ENCODE measurements around the gene EPB41L1. TPM values are rescaled to one million over a fixed set of nuclear protein-coding genes. Genes with fewer than 3 reads are reported as not detected.

Gene EPB41L1
- total RNA-seq, 1 experiment from 2014 or later: 129 TPM

DNA sequence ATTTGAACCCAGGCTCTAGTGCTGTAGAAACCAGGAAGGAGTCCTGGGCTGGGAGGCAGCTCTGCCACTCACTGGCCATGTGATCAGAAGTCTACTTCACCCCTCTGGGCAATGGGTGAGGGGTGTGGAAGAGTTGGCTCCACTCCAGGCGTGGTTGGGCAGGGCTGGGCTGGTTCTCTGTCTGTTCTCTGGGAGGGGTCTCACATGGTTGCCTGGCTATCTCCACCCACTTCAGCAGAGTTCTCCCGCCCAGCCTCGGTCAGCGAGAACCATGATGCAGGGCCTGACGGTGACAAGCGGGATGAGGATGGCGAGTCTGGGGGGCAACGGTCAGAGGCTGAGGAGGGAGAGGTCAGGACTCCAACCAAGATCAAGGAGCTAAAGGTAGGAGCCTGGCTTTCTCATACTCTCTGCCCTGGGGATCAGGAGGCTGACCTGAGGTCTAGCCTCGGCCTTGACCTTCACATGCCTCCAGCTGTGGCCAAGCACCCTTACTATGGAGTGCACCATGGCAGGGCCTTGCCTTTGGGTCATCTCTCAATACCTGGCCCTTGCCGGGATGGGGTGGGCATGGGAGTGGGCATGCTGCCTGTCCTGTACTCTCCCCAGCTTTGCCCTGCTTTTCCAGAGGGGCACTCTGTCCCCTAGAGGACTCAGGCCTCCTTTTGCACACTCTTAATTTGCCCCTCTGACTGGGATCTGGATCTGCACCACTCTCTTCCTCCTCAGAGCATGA, 39.6 kb downstream of the EPB41L1 start:
- no peak for DNase-seq
- no TSS peak for BruUV-seq (replicated peaks)
- no peak overlapping the region for H3K4me3 ChIP-seq (ENCODE audit: low read depth, low read length)
- H3K27ac Mint-ChIP-seq (ENCODE audit: unreplicated experiment): no peak overlapping the region
- H3K9me3 Mint-ChIP-seq (ENCODE audit: unreplicated experiment): no peaks in the 10 kb centered on the region
- CTCF ChIA-PET: interaction anchor here (1.7 kb wide), 1 partner anchor 8 kb away, joined by 12 read pairs; no protein-coding TSS in a partner anchor
- POLR2A ChIA-PET: no interaction called here
- TF ChIP-seq, protein P1, sequence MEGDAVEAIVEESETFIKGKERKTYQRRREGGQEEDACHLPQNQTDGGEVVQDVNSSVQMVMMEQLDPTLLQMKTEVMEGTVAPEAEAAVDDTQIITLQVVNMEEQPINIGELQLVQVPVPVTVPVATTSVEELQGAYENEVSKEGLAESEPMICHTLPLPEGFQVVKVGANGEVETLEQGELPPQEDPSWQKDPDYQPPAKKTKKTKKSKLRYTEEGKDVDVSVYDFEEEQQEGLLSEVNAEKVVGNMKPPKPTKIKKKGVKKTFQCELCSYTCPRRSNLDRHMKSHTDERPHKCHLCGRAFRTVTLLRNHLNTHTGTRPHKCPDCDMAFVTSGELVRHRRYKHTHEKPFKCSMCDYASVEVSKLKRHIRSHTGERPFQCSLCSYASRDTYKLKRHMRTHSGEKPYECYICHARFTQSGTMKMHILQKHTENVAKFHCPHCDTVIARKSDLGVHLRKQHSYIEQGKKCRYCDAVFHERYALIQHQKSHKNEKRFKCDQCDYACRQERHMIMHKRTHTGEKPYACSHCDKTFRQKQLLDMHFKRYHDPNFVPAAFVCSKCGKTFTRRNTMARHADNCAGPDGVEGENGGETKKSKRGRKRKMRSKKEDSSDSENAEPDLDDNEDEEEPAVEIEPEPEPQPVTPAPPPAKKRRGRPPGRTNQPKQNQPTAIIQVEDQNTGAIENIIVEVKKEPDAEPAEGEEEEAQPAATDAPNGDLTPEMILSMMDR (IDR thresholded peaks at IDR 0.05; ENCODE audit: insufficient read depth in 1 of 2, low read depth in 1 of 2, low read length in 1 of 2, severe bottlenecking in 1 of 2, unreplicated experiment in 1 of 2): no peak
- no peaks in the 10 kb centered on the region; the same call in 1 of the 2 replicates for H3K36me3 ChIP-seq (ENCODE audit: control insufficient read depth, insufficient read depth, low read length)
- intact Hi-C loops (cut with micrococcal nuclease; ENCODE audit: unreplicated experiment): no loop called here
- H3K36me3 Mint-ChIP-seq (ENCODE audit: insufficient read depth, unreplicated experiment): peaks cover 25% of the 10 kb centered on the region
- H3K27me3 ChIP-seq (replicated peaks; ENCODE audit: control insufficient read depth, insufficient read depth, low read length): no peaks in the 10 kb centered on the region
- H3K9me3 ChIP-seq: no peaks in the 10 kb centered on the region
- no peaks in the 10 kb centered on the region for H3K4me1 ChIP-seq
- no peaks in the 10 kb centered on the region for H3K4me1 Mint-ChIP-seq (ENCODE audit: low read depth, unreplicated experiment)
- no peak overlapping the region for H3K4me3 Mint-ChIP-seq (ENCODE audit: unreplicated experiment)
- no peaks in the 10 kb centered on the region for H3K27me3 Mint-ChIP-seq (ENCODE audit: insufficient read depth, unreplicated experiment)

DNA sequence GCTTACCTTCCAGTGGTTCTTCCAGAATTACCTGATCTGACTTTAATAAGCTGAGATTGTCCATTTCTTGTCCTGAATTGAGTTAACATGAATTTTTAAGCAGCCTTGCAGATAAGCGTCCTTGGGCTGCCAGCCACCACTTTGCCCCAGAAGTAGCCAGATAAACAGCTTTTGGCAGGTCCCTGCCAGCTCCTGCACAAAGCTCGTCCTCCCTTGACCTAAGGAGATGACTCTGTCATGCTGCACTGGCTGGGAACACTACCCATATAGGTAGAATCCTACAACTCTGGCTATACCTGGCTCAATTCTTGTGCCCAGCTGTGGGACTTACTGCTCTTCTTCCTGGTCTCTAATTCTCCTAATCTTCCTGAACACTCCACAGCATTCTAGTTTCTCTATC, 42.1 kb downstream of the EPB41L1 start:
- Mint-ChIP-seq H3K27ac (ENCODE audit: unreplicated experiment) (no peak overlapping the region), H3K4me1 (ENCODE audit: low read depth, unreplicated experiment) (no peaks in the 10 kb centered on the region), H3K9me3 (ENCODE audit: unreplicated experiment) (no peaks in the 10 kb centered on the region), H3K4me3 (ENCODE audit: unreplicated experiment) (no peak overlapping the region), H3K27me3 (ENCODE audit: insufficient read depth, unreplicated experiment) (no peaks in the 10 kb centered on the region), H3K36me3 (ENCODE audit: insufficient read depth, unreplicated experiment) (peaks cover 22% of the 10 kb centered on the region)
- POLR2A ChIA-PET: no interaction called here
- intact Hi-C loops (cut with micrococcal nuclease; ENCODE audit: unreplicated experiment): no loop called here
- CTCF ChIA-PET: interaction anchor here (1.1 to 1.8 kb wide), 4 partner anchors 40 to 243 kb away, joined by 3 to 11 read pairs (median 7); no protein-coding TSS in a partner anchor
- Histone ChIP-seq H3K4me1 (no peaks in the 10 kb centered on the region), H3K27me3 (replicated peaks; ENCODE audit: control insufficient read depth, insufficient read depth, low read length) (no peaks in the 10 kb centered on the region), H3K4me3 (ENCODE audit: low read depth, low read length) (no peak overlapping the region), H3K9me3 (no peaks in the 10 kb centered on the region), H3K36me3 (ENCODE audit: control insufficient read depth, insufficient read depth, low read length) (no peaks in the 10 kb centered on the region)
- DNase-seq: no peak
- BruUV-seq (replicated peaks): no TSS peak
- TF ChIP-seq, protein P1 (IDR thresholded peaks at IDR 0.05; ENCODE audit: insufficient read depth in 1 of 2, low read depth in 1 of 2, low read length in 1 of 2, severe bottlenecking in 1 of 2, unreplicated experiment in 1 of 2): no peak

DNA sequence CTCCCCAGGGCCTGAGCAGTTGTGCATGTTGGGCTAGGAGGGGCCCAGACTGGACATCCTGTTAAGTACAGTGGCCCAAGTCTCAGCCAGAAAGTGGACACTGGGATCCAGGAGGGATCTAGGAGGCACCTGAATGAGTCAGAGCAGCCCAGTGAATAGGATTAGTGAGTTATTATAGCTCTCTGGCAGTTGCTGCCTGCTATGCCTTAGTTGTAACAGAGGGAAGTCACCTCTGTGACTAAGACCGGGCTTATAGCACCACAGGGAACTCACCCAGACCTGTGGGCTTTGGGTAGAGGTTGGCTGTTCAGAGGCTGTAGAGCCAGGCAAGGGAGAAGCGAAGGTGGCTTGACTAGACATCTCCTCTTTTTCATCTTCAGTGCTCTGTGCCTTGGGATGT, 42.7 kb downstream of the EPB41L1 start:
- intact Hi-C loops (cut with micrococcal nuclease; ENCODE audit: unreplicated experiment): no loop called here
- Mint-ChIP-seq H3K36me3 (ENCODE audit: insufficient read depth, unreplicated experiment) (peaks cover 20% of the 10 kb centered on the region), H3K4me1 (ENCODE audit: low read depth, unreplicated experiment) (no peaks in the 10 kb centered on the region), H3K9me3 (ENCODE audit: unreplicated experiment) (no peaks in the 10 kb centered on the region), H3K27me3 (ENCODE audit: insufficient read depth, unreplicated experiment) (no peaks in the 10 kb centered on the region), H3K4me3 (ENCODE audit: unreplicated experiment) (no peak overlapping the region), H3K27ac (ENCODE audit: unreplicated experiment) (no peak overlapping the region)
- TF ChIP-seq, protein P1 (IDR thresholded peaks at IDR 0.05; ENCODE audit: insufficient read depth in 1 of 2, low read depth in 1 of 2, low read length in 1 of 2, severe bottlenecking in 1 of 2, unreplicated experiment in 1 of 2): no peak
- BruUV-seq (replicated peaks): no TSS peak
- H3K36me3 ChIP-seq (ENCODE audit: control insufficient read depth, insufficient read depth, low read length): no peaks in the 10 kb centered on the region
- no peaks in the 10 kb centered on the region for H3K27me3 ChIP-seq (replicated peaks; ENCODE audit: control insufficient read depth, insufficient read depth, low read length)
- no peaks in the 10 kb centered on the region for H3K9me3 ChIP-seq
- H3K4me3 ChIP-seq (ENCODE audit: low read depth, low read length): no peak overlapping the region
- CTCF ChIA-PET: interaction anchor here (1.1 to 1.8 kb wide), 4 partner anchors 41 to 242 kb away, joined by 3 to 11 read pairs (median 7); no protein-coding TSS in a partner anchor
- POLR2A ChIA-PET: no interaction called here
- no peak for DNase-seq
- H3K4me1 ChIP-seq: no peaks in the 10 kb centered on the region
